GM18909 (cell line): ENCODE measurements around the gene HTATSF1.

ENCODE experiments used
- ATAC-seq: cut with Tn5 transposase; IDR thresholded peaks from one replicate; pipeline ENCODE4 v1.9.1; 2021; ENCODE audit warnings: mild to moderate bottlenecking; ENCODE audit not compliant: unreplicated experiment, poor library complexity

Gene HTATSF1, protein sequence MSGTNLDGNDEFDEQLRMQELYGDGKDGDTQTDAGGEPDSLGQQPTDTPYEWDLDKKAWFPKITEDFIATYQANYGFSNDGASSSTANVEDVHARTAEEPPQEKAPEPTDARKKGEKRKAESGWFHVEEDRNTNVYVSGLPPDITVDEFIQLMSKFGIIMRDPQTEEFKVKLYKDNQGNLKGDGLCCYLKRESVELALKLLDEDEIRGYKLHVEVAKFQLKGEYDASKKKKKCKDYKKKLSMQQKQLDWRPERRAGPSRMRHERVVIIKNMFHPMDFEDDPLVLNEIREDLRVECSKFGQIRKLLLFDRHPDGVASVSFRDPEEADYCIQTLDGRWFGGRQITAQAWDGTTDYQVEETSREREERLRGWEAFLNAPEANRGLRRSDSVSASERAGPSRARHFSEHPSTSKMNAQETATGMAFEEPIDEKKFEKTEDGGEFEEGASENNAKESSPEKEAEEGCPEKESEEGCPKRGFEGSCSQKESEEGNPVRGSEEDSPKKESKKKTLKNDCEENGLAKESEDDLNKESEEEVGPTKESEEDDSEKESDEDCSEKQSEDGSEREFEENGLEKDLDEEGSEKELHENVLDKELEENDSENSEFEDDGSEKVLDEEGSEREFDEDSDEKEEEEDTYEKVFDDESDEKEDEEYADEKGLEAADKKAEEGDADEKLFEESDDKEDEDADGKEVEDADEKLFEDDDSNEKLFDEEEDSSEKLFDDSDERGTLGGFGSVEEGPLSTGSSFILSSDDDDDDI

DNA sequence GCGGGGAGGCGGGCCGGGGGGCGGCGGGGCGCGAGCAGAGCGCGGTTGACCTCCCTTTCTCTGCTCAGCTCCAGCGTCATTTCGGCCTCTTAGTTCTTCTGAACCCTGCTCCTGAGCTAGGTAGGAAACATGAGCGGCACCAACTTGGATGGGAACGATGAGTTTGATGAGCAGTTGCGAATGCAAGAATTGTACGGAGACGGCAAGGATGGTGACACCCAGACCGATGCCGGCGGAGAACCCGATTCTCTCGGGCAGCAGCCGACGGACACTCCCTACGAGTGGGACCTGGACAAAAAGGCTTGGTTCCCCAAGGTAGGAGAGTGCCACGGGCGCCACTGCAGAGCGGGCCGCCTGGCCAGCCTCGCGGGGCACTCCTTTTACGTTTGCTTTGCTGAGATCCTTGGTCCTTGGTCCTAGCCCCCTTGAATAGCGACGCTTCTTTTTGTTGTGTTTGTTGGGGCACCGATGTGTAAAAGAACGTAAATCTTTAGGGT lies at the start of gene HTATSF1:
Gene HTATSF1 (plus strand): TSS at position 37 of the 497 bp plus-strand sequence. CDS start 93 bp downstream, at position 130.
- peak; percentile 19 for ATAC-seq

DNA sequence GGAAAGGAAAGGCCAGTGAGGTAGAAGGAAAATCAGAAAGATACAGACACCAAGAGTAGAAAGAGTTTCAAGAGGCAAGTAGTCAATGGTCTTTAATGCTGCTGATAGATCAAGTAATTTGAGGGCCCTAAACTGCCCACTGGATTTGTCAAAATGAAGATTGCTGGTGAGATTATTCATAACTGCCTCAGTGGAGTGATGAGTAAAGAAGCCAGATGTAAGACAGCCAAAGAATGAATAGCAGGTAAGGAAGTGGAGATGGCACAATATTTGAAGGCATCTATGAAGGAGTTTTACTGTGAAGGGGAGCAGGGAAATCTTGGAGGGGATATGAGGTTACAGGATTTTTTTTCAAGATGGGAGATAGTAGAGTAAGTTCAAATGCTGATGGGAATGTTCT lies 49.4 kb upstream of the HTATSF1 start:
- ATAC-seq: no peak

DNA sequence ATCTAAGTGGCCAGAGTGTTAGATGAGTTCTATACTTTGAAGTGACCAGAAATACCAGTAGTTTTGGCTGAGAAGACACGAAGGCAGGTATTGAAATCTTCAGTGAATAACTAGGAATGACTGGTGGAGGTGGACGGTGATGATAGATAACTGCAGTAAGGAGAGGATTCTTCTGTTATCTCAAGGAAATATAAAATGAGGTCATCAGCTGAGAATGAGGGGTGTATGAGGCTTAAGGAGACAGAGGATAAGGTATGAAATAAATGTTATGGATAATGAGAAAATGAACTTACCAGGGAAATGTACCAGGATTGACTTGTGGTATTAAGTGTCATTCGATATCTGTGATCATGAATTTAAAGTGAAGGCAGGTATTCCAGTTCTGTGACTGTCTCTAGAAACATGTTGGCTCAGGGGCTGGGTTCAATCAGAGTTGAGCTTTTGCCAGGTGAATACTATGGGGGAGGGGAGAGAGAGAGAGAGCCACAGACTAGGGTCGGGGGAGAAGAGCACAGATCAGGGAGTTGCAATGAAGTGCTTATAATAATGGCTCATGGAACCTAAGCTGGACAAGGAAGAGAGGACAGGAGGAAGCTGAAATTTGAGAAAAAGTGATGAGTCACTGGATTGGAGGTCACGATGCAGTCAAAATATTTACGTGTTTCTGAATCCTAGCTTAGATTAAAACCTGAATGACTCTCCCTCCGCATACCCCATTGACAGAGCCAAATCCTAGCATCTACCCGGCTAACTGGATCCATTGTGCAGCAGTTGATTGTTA lies 47.2 kb upstream of the HTATSF1 start:
- ATAC-seq: no peak

DNA sequence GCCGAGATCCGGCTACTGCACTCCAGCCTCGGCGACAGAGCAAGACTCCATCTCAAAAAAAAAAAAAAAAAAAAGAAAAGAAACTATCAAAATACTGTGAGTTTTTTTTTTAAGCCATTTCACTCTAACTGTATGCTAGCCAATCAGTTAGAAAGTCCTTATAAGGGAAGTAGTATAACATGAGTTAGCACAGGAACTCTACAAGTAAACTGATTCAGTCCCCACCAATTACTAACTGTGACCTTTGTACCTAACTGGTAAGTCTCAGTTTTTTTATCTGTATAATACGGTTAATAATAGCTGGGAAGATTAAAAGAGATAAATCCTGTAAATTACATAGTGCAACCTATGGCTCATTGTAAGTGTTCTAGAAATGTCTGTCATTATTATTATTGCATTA lies 44.8 kb upstream of the HTATSF1 start:
- no peak for ATAC-seq

DNA sequence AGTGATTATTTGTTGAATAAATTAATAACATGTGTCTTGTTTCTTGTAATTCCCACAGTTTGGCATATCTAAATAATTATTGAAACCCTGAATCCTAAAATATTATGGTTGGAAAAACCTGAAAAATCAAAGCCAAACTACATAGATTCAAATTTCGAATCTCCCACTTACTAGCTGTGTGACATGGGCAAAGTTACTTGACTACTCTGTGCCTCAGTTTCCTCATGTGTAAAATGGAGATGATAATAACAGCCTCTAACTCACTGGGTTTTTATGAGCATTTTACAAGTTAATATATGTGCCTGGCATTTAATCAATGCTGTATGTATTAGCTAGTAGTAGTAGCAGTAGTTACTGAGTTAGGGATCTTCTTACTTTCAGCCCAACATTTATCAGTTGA lies 44.3 kb upstream of the HTATSF1 start:
- no peak for ATAC-seq

DNA sequence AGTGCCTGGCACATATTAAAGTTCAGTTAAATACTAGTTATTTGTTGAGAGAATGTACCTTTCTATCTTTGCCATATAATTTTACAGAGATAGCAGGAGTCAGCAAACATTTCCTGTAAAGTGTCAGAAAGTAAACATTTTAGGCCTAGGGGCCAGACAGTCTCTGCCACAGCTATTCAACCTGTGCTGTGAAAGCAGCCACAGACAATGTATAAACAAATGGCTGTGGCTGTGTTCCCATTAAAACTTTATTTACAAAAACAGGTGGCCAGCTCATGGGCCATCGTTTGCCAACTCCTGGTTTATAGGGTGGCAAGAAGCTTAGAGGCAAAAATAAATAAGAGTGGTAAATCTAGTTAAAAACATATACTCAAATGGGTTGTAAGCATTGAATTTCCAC lies 43.6 kb upstream of the HTATSF1 start:
- ATAC-seq: no peak

DNA sequence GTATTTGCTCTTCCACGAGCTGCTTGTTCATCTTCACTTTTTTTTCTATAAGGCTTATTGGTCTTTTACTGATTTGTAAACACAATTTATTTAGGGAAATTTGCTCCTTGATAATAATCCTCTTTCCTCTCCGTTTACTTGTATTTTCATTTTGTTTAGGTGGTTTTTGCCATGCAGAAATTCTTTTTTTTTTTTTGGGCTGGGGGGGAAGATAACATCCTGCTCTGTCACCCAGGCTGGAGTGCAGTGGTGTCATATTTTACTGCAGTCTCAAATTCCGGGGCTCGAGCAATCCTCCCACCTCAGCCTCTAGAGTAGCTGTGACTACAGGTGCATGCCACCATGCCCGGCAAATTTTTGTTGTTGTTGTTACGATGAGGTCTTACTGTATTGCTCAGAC lies 41.3 kb upstream of the HTATSF1 start:
- no peak for ATAC-seq

DNA sequence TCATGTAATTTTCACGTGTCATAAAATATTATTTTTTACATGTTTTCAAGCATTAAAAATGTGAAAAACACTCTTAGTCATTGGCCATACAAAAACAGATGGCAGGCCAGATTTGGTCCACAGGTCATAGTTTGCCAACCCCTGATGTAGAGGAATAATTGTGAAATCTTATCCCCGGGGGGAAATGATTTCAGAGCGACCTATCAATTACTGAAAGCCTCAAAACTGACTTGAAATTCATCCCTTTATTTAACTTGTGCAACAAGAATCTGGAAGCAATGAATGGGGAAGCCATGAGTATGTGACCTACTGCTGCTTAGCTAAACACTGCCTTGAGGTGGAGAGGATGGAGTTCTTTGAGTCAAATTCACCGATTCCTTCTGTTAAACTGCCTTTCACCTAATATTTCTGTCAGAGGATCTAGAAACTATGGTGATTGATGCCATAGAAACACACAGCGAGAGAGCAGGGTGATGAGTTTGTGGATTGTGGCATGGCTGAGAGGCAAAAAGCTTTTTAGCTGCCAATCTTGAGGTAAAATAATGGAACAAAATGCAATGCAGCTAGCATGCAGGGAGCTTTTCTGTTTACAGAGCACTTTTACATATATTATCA lies 40.0 kb upstream of the HTATSF1 start:
- no peak for ATAC-seq

DNA sequence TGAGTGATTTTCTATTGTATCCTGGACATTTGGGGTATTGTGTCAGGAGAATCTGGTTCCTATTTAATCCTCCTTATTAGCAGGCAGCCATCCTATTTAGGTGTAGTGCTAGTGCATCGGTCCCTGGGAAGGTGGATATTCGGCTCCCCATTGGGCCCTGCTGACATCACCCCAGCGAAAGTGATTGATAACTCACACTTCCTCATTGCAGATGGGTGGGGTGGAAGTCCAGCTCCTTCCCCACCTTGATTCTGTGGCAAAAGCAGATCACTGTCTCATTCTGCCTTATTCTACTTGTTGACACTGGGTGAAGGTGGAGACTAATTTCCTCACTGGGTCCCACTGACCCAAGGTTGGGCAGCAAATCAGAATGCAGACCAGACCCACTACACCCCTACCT lies 32.8 kb upstream of the HTATSF1 start:
- ATAC-seq: no peak

DNA sequence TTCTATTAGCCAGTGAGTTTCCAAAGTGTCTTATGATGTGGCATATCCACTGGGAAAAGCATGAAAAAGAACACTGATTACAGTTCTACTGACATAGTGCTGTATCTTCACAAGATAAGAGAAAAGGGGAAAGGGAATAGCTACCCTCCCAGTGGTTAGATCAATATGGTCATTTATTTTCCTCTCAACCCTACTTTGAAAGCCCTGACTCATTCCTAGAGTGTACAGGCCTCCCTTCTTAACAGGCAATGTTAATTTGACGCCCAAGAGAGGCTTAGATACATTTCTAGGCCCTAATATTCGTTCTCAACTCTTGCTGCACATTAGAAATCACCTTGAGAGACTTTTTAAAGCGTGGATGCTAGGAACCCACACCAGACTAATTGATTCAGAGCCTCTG lies 30.1 kb upstream of the HTATSF1 start:
- no peak for ATAC-seq

DNA sequence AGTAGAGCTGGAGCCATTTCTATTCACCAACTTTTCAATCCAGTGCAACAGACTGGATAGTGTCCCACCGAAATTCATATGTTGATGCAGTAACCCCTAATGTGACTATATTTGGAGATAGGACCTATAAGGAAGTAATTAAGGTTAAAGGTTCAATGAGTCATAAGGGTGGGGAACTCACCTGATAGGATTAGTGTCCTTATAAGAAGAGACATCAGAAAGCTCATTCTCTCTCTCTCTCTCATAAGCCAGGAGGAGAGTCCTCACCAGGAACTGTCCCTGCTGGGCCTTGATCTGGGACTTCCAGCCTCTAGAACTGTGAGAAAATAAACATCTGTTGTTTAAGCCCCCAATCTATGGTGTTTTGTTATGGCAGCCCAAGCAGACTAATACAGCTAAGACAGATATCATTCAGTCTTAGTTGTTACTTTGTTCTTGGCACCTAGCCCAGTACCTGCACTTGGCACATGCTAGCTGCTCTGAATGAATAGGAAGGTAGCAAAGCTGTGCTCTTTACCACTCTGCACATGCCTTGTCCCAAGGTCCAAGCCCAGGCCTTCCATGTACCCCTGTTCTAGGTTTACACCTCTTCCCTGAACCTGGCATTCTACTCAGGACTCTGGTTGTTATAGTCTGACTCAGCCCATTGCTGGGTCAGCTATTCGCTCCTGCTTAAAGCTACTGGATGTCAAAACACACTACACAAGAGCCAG lies 28.8 kb upstream of the HTATSF1 start:
- ATAC-seq: no peak

DNA sequence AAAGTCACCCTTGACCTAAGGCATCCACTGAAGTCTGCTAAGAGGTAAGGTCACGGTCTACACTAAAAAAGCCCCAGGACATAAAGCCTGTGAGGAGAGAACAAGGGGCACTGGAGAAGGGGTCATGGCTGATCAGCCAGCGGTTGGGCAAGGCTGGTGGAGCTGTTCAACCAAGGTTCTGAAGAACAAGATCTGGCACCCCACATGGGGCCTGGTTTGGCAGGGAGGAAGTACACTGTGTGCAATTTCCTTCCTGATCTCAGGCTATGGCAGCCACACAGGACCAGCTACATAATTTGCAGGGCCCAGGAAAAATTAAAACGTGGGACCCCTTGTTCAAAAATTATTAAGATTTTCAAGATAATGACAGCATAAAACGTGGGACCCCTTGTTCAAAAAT lies 23.7 kb upstream of the HTATSF1 start:
- no peak for ATAC-seq

DNA sequence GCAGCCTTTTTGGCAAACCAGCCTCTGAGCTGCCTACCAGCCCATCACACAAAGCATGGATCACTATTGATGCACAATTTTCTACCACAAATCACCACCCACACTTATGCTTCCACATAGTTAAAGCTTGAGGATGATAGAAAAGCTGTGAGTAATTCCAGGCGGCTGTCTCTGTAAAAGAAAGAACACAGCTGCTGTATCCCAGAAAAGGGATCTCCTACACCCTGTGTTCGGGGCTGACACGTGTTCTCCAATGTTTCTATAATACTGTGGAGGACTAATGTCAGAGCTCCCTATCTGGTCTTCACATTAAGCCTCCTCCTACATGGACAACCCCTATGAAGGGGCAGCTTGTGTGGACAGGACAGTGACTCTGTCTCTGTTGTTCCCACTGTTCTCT lies 22.2 kb upstream of the HTATSF1 start:
- ATAC-seq: no peak

DNA sequence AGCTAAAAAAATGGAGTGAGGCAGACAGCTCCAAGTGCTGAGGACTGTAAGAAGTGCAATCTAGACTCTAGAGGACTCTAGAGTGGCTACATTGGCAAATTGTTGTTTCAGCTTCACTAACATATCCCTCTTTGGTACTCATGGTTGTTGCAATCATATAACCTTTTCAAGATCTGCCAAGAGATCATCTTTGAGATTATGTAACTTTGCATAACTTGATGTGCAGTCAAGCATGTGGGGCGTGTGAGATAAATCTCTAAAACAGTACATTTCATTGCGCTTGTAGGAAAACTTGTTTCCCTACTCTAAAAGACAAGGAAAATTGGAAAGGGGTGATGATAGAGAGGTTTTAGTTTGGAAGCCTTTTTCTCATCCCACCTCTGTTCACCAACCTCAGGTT lies 20.9 kb upstream of the HTATSF1 start:
- no peak for ATAC-seq

DNA sequence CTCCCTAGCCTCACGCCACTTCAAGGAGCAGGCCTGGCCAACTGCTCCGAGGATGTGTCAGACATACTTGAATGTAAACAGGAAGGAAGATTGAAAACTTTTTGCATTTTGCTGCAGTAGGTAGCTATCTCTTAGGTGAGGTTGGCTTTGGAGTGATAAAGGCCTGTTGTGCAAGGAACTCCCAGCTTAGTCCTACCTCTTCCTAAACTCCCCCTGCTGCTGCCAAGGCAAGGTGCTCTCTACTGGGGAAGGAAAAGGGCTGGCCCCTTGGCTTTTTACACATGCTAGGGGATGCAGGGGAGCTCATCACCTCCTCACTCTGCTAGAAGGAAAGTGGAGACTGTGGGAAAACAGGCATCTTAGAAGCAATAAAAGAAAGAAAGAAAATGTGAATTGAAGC lies 20.4 kb upstream of the HTATSF1 start:
- no peak for ATAC-seq

DNA sequence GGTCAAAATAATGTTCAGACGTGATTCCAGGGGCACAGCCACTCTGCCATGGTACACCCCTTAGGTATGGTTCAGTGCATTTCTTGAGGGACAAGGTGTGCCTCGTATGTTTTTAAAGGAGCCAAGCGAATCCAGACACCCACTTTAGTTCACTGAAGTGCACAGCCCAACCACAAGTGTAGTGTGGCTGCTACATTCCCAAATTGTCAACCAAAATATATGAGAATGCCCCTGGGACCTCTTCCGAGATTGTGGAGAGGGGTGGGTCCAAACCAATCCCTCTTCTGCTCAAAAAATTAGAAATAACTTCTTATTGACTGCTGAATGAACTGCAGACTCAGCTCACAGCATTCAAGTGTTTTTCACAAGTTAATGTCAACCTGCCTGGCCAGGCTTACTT lies 17.0 kb upstream of the HTATSF1 start:
- ATAC-seq: no peak

DNA sequence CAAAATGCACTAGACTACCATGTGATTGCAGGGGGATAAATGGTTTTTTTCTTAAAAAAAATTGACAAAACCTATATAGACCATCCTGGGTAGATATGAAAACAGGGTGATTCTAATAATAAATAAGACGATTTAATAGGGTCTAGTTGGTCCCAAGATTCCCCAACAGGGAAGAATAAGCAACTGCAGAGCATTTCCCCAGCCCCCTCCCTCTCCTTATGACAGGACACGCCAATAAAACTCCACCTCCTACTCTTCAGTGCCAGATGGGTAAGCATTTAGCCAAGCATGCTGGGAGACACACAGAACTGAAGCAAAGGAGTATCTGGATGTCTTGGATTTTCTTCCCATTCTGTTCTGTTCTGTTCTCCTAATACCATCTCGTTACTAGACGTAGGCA lies 9.7 kb upstream of the HTATSF1 start, which contains the start of gene BRS3:
Gene BRS3 (plus strand): TSS at position 301 of the 400 bp plus-strand sequence. CDS start 168 bp downstream, outside the sequence.
- ATAC-seq: no peak

DNA sequence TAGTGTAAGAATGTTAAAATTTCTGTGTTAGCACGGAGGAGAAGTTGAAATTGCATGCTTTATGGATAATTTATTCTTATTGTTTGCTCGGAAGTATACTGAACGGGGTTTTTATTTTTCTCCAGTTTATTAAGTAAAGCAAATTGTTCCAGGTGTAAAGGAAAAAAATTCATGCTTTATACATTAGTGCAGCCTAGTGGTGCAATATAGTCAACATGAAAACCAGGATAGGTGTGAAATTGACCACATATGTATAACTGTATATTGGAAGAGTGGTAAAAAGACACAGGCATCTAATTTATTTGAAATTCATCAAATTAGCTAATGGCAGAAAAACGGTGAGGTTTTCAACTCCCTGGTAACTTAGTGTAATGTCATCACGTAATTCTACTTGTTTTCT lies 8.7 kb upstream of the HTATSF1 start:
- ATAC-seq: no peak

DNA sequence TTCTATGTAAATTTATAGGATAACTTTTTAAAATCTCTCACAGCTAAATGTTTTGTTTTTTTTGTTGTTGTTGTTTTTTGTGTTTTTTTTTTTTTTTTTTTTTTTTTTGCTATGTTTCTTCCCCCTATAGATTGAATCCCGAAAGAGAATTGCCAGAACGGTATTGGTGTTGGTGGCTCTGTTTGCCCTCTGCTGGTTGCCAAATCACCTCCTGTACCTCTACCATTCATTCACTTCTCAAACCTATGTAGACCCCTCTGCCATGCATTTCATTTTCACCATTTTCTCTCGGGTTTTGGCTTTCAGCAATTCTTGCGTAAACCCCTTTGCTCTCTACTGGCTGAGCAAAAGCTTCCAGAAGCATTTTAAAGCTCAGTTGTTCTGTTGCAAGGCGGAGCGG lies 5.6 kb upstream of the HTATSF1 start:
- no peak for ATAC-seq

DNA sequence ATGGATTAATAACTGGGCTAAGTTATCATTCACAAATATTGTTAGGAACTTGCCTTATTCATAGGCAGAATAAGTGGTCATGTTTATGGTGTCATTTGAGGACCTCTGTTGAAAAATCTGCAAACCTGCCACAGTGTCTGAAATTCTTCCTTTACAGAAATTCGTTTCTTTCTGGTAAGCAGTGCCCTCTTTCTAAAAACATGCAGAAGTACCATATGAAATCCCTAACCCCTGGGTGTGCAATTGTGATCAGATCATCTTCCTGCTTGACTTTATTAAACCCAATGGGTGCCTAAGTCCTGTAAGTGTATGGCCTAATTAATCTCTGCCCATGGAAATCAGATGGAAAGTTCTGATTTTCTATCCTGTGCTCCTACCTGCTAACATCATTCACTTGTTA lies 4.4 kb upstream of the HTATSF1 start:
- no peak for ATAC-seq
